LoVo (cell line): ENCODE results near the gene MAGI3.
"Not testable (repeated sequence)": the region's sequence is repeated elsewhere in the genome, so short reads cannot be mapped to it uniquely, and the experiment has no call there.

Experiments used
- DNase-seq: peaks from one replicate; pipeline ENCODE4 v3.0.0-alpha.2; 2016; ENCODE audit warnings: low spot score

Gene MAGI3

DNA sequence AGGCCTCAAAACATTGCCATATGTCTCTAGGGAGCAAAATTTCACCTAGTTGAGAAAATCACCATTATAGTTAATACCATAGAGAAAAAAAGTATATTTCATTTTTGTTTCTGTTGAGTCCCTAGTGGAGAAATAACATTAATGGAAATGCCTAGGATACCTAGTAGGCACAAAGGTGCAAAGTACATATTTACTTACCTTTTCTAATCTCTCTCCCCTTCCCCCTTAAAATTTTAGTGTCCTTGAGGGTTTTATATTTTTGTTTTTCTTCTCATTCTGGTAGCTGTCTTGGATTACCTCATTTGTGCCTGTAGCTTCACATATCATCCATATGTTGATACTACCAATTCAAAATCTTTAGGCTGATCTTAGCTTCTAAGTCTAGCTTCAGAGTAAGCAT is 127.0 kb downstream of the MAGI3 start:
- DNase-seq = no peak

DNA sequence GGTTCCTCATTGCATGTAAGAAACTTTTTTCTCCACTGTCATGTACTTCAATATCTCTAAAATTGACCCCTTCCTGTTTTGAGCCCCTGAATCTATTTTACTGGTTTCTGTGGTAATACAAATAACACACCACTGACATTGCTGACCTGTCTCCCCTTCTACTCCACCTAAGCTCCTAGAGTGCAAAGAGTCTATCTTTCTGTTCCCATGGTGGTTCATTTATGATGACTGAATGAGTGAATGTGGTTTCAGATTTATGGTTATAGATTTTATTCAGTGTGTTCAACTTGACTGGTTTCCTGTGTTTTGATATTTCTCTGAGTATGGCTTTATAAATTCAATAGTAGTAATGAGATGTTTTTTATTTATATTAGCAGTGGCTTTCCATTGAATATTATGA is 127.7 kb downstream of the MAGI3 start:
- no peak for DNase-seq

DNA sequence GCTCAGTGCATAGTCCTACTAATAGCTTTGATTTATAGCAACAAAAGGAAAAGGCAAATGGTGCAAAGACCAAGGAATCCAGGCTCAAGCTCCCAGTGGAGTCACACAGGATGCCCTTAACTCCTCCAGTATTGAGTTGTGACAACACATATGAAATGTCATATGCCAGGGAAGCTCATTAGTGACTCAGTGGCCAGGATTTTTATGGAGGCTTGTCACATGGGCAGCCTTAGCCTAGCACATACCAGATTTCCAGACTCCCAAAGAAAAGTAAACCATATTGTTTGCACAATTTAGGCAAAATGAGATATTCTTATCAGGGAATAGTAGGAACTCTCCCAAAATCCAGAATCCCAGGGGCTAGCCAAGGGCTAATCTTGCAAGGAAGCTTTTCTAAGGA is 129.2 kb downstream of the MAGI3 start:
- DNase-seq = no peak

DNA sequence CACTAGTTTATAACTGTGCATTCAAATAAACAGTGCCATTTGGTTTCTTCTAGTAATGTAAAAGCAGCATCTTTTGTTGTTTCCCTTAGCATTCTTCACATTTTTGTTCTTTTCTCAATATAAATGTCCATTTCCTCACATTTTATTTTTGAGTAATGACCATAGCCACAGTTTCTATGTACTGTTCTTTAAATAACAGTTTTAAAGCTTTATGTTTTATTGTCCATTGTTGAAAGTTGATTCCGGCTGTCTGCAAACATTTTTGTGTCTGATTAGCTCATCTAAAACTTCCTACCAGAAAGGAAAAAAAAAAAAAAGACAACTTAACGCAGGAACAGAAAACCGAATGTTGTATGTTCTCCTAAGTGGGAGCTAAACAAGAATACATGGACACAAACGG is 139.7 kb downstream of the MAGI3 start:
- DNase-seq = no peak

DNA sequence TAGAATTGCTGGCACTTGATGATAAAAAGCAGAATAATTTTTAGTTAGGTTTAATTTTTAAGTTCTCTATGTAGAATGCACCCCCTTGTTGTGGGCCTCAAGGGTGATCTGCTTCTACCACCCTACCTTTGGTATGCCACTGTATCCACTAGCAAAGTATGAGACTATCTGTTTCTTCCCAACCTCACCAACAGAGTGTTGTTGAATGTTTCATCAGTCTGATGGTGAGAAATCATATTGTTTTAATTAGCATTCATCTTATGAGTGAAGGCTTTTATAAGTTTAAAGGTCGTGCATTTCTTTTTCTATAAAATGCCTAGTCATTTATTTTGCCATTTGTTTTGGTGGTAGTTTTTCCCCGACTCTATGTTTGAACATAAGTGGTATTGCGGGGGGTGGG is 141.0 kb downstream of the MAGI3 start:
- no peak for DNase-seq

DNA sequence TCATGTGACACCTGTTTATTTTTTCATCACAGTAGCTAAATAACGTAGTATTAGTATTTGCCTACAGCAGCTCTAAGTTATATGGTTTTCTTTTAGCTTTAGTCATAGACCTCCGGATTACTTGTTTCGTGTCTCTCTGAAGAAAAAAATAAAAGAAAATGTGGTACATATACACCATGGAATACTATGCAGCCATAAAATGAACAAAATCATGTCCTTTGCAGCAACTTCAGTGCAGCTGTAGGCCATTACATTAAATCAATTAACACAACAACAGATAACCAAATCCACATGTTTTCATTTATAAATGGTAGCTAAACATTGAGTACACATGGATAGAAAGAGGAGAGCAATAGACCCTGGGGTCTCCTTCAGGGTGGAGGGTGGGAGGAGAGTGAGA is 142.7 kb downstream of the MAGI3 start:
- DNase-seq = no peak

DNA sequence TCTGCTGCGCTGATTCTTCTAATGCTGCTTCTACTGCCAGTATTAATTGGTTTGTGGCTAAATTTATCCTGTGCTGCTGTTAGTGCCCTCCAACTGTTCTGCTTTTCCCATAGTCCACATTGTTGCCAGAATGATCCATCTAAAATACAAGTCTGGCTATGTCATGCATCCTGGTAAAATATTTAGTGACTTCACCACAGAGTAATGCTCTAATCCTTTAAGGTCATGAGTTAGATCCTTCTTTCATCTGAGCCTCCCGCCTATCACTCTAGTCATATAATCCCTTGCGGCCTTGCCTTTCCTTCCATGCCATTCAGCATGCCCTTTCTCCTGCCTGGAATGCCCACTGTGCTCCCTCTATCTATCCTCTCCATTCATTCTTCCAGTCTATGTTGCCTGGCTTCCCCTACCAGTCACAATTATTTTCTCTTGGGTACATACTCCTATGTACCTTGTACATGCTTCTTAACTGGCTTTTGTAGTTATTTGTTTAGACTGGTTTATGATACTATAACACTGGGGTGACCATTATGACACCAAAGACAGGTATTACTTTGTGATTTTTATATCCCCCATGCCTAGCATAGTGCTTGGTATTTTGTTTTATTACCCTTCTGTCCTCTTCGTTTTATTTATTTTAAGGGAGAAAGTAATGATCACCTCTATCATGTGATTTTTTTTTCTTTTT is 144.0 kb downstream of the MAGI3 start:
- no peak for DNase-seq

DNA sequence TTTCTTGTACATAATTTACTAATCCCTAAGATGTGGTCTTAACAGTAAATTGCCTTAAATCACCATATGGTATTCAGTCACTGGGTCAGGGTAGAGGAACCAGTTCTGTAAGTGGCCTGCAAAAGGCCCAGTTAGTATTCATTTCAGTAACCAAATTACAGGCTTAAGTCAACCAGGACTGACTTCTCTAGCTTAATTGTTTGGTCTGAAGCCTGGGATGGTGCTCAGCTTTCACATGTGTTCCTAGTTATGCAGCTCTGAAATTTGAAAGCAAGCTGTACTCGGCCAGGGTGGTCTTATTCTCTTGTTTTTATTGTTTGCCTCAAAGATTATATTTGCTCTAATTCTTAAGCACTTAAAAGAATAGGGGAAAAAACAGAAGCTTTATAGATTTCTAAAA is 144.6 kb downstream of the MAGI3 start:
- no peak for DNase-seq

DNA sequence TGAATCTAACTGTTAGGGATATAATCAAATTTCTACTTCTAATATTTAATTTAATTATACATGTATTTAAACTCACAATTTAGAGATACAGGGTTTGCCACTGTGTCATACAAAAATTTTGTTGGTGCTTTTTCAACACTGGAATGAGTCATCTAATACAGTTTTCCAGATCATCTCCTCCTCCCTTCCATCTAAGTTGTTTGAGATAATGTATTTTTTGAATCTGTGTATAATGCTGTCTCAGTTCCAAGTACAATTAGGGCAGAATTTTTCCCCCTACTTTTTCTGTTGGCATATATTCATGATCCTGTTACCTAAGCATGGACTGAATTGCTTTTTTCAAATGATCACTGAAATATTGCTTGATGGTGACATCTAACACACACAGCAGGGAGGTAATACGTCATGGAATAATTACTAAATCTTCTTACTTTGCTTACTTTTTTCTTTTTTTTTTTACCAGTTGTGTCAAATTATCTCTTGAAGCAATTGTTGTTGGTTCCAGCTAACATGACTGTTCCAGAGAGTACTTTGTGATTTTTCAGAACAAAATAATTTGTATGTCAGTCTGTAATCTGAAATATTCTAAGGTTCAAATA is 146.0 kb downstream of the MAGI3 start:
- no peak for DNase-seq

DNA sequence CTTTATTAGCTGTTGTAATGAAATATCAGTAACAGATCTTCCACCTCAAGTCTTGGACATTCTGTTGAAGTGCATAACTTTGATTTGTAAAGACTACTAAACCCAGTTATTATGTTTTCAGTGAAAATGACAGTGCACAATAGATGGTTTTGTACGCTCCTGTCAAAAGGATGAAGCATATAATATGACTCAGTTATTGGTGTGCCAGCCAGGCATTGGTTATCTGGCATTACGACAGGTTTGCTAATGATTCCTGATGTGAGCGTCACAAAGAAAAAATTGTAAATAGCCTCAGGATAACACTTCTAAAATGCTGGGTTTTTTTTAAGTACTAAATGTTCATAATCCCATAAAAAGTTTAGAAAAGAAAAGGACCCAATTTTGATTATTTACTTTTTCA is 147.9 kb downstream of the MAGI3 start:
- no peak for DNase-seq

DNA sequence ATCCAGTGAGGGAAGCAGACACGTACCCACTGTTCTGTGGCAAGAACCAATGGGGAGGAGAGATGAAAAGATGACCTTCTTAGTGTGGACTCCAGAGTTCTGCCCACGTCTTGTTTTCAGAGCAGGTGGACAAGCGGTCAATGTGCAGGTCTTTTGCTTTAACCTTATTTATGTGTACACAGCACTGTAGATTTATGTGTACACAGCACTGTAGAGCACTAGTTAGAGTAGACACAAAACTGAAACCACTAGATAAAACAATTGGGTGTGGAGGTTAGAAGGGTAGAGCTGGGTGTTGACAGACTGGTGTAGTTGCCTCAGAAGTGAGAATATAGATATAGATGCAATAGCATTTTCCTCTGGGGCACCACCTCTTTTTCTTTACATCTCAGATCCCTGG is 150.0 kb downstream of the MAGI3 start:
- no peak for DNase-seq

DNA sequence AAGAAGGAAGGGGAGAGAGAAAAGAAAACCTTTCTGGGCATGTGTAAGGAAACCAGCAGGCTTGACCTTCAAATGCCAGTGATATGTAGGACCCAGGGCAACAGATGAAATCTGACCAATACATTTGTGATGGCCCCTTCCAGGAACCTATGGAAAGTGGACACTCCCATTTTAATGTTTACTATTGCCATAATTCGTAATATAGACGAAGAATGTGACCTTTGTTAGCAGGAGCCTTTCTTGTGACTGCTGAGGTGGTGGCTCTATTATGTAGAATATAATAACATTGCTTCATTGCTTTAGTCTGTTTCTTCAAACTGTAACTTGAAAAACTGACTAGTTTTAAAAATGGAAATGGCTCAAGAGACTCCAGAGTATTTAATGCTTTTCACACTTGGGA is 150.8 kb downstream of the MAGI3 start:
- no peak for DNase-seq

DNA sequence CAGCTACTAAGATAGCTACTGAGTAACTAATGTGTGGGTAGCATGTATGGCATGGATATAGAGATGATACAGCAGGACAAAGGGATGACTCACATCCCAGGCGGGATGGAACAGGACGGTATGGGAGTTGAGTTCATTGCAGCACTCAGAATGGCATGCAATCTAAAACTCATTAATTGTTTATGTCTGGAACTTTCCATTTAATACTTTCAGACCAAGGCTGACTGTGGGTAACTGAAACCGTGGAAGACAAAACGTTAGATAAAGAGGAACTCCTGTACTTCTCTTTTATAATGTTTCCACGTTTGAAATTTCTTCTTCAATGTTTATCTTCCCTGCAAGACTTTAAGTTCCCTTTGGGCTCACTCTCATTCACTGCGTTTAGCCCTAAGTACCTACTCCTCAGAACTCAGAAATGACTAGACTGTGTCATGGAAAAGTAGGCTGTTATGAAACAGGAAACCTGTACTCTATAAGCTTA is 151.9 kb downstream of the MAGI3 start:
- no peak for DNase-seq

DNA sequence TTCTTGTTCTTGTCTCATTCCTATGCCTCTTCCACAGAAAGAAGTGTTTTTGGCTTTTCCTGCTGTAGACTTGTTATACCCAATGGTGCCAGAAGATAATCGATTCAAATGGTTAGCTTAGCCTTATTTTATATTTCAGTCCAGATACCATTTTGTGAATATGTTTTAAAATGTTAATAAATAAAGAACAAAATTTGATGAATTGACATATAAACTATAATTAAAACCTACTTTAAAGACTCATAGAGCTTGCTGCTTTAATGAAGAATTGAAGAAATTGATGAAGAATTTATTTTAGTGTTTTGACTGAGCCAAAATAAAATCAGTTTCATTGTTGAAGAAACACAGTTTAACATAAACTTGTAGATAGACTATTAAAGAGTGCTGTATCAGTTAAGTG is 152.8 kb downstream of the MAGI3 start:
- no peak for DNase-seq

DNA sequence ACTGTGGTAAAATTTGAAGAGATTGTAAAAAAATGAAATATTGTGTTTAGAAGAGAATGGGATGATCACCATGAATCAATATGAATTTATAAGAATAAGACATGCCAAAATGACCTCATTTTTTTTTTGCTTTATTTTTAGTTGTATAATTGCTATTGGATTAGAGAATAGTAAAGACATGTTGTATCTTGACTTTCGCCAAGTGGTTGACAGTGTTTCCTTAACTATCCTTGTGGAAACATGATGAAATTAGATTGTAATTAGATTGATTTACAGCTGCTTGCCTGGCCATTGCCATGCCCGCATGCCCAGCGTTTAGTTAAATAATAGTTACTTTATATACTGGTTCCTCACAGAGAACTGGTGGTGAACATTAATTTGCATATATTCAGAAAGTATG is 154.9 kb downstream of the MAGI3 start:
- no peak for DNase-seq

DNA sequence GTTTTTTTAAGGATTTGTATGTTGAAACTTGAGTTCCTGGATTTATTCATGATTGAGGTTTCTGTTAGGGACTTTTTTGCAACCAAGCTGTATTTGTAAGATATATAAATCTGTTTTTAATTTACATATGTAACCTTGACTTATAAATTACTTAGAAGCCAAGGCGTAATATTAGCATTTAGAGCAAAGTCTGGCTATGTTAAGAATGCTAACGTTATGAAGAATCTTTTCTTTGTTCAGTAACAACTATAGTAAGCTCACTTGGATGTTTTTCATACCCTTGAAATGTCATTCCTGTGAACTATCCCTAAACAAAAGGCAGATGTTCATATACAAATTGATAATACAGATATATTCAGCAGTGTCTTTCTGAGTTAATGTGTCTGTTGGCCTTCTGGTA is 155.3 kb downstream of the MAGI3 start:
- DNase-seq = no peak

DNA sequence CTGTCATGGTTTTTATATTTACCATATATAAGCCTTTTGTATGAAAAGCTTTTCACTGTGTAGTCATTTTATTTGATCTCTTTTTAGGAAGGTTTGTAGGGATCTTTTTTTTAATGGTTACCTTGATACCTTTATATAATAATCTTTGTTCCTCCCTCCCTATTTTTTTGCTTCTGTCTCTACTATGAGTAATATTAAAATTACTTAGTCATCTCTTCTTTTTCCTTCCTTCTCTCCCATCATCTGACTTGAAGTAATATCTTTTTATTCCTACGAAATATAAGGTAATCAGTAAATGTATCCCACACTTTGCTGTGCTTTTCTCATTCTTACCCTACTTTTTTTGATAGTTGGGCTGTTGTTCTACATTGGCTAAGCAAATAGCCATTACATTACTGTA is 161.4 kb downstream of the MAGI3 start:
- DNase-seq = no peak

DNA sequence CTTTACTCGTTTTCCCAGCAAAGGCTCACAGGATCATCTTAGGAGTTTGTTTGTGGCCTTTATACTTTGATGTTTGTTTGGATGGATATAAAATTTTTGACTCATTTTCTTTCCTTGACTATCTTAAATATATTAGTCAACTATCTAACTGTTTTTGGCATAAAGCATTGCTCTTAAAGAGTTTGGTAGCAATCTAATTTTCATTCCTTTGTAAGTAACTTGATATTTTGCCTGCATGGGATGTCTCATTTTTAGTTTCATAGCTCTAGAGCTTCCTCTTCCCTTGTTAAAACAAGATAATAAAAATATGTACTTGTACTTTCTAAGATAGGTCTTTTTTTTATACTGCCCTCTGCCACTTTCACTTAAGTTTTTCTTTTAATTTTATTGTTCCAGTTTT is 161.9 kb downstream of the MAGI3 start:
- no peak for DNase-seq

DNA sequence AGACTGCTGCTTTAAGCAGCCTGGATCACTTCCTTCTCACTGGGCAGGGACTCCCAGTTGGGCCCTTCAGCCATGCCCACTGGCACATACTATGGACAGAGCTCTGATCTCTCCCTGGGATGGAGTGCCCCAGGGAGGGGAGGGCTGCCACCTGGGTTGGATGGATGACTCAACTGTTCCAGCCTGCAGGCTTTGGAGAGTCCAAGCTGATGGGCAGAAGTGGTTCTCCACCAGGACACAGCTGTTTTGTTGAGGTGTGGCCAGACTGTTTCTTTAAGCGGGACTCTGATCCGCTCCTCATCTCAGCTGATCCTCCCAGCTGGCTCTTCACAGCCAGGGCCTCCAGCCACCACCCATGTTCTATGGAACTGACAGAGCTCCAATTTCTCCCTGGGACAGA is 166.9 kb downstream of the MAGI3 start:
- DNase-seq = no peak

DNA sequence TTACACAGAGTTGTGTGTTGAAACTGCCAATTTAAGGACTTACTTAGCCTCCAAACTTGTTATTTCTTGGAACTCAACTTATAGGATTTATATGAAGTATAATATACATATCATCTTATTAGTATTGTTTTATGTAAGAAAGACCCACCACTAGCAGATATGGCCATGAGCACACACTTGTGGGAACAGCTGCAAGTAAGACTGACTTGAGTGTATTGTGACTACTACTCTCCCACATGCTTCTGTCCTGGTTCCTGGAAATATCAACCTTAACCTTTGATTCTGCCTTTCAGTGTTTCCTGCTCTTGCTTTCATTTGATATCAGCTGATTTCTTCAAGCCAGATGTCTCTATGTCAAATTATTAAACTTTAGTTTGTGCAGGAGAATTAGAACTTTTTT is 175.3 kb downstream of the MAGI3 start:
- DNase-seq = no peak

DNA sequence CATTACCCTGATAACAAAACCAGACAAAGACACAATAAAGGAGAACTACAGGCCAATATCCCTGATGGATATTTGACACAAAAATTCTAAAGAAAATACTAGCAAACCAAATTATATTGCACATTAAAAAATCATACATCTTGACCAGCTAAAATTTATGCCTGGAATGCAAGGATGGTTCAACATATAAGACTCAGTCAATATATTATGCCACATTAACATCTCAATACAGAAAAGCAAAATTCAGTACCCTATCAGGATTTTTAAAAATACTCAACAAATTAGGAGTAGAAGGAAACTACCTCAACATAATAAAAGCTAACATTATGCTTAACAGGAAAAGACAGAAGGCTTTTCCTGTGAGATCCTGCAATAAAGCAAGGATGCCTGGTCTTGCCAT is 177.1 kb downstream of the MAGI3 start:
- no peak for DNase-seq

DNA sequence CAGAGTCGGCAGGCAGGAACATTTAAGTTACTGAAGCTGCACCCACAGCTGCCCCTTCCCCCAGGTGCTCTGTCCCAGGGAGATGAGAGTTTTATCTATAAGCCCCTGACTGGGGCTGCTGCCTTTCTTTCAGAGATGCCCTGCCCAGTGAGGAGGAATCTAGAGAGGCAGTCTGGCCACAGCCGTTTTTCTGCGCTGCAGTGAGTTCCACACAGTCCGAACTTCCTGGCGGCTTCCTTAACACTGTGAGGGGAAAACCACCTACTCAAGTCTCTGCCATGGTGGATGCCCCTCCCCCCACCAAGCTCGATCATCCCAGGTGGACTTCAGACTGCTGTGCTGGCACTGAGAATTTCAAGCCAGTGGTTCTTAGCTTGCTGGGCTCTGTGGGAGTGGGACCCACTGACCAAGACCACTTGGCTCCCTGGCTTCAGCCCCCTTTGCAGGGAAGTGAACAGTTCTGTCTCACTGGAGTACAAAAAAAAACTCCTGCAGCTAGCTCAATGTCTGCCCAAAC is 185.5 kb downstream of the MAGI3 start:
- DNase-seq = not testable (repeated sequence)

DNA sequence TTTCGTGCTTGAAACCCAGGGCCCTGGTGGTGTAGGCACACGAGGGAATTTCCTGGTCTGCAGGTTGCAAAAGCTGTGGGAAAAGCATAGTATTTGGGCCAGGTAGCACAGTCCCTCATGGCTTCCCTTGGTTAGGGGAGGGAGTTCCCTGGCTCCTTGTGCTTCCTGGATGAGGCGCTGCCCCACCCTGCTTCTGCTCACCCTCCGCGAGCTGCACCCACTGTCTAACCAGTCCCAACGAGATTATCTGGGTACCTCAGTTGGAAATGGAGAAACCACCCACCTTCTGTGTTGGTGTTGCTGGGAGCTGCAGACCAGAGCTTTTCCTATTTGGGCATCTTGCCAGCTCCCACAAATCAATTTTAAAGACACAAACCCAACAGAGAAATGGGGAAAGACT is 186.0 kb downstream of the MAGI3 start:
- no peak for DNase-seq
